Transverse colon (tissue), 4 donors: Measurements from ENCODE around the gene LYRM2. TPM values are rescaled to one million over a fixed set of nuclear protein-coding genes. Genes with fewer than 3 reads are reported as not detected.

Experiments
- DNase-seq: peaks from one replicate; pipeline ENCODE4 v3.0.0-alpha.2; 2019
- H3K27ac ChIP-seq, 4 donors: fragments of 200-600 bp; sonication (generic); 2 replicates each; pipeline ENCODE4 v1.5.1; 2016 to 2018; ENCODE audit warnings: inconsistent platforms in 4 of 4
- H3K27me3 ChIP-seq: fragments of 200-600 bp; sonication (generic); 2 replicates; pipeline ENCODE4 v1.5.1; 2017; ENCODE audit warnings: inconsistent platforms
- H3K36me3 ChIP-seq, 4 donors: fragments of 200-600 bp; sonication (generic); 2 replicates each; pipeline ENCODE4 v1.5.1; 2017 to 2019; ENCODE audit warnings: inconsistent platforms in 4 of 4
- H3K4me1 ChIP-seq, 4 donors: fragments of 200-600 bp; sonication (generic); 2 replicates each; pipeline ENCODE4 v1.5.1; 2017 to 2020; ENCODE audit warnings: inconsistent platforms in 4 of 4
- H3K4me3 ChIP-seq, 4 donors: fragments of 200-600 bp; sonication (generic); 1 replicate in 1 of 4; 2 replicates in 3 of 4; pipeline versions ENCODE4 v1.5.1 to v1.6.1; 2017 to 2019; ENCODE audit warnings: inconsistent platforms in 4 of 4
- H3K9me3 ChIP-seq, 2 donors: fragments of 200-600 bp; sonication (generic); 2 replicates each; pipeline ENCODE4 v1.5.1; 2017 to 2019; ENCODE audit warnings: inconsistent platforms in 2 of 2
- EP300 ChIP-seq: sonication (generic); formaldehyde crosslinking; IDR thresholded peaks from one replicate; pipeline ENCODE4 v1.6.1; 2017; ENCODE audit warnings: antibody characterized with exemption, low read depth
- POLR2A ChIP-seq: fragments of 450-650 bp; IDR thresholded peaks from one replicate; pipeline ENCODE4 v1.6.1; 2016; ENCODE audit warnings: antibody characterized with exemption, mild to moderate bottlenecking, moderate library complexity
- POLR2AphosphoS5 ChIP-seq, 3 donors: sonication (generic); formaldehyde crosslinking; IDR thresholded peaks; one replicate each; pipeline ENCODE4 v1.6.1; 2016; ENCODE audit warnings: antibody characterized with exemption in 3 of 3
- WGBS, 2 donors: methylation state at CpG; one replicate each; pipeline ENCODE4 v1.1.5; 2018; ENCODE audit warnings: low coverage in 1 of 2; 5-methylcytosine and 5-hydroxymethylcytosine counted together
- in situ Hi-C, 4 donors: fragments of 200-750 bp; cut with MboI; loops; one replicate each; pipeline versions ENCODE4 v1.15.0 to v1.15.1; 2017; ENCODE audit warnings: low sequenced_read_pairs in 3 of 4, low pct_ligation_motif_present in 1 of 4, low pct_unique_long_range_greater_than_20kb in 1 of 4
- intact Hi-C: fragments of 100-400 bp; cut with DNase I; formaldehyde crosslinking; loops from one replicate; pipeline ENCODE4 v1.15.1; 2023; ENCODE audit warnings: low total_unique reads
- total RNA-seq, 4 donors: library from RNA; depleted of rRNA; stranded (reverse); fragments of >200 nt; gene quantifications; one replicate each; pipeline ENCODE4 v1.1.0, GENCODE V29; 2016
- TF ChIP-seq, protein P1 (sequence below), 5 experiments: fragments of 200-600 bp in 3 of 5; fragments of 450-650 bp in 2 of 5; sonication (generic) in 3 of 5; IDR thresholded peaks; 1 replicate in 2 of 5; 2 replicates in 3 of 5; pipeline ENCODE4 v1.5.1; 2016 to 2017; ENCODE audit warnings: antibody characterized with exemption in 5 of 5, inconsistent platforms in 3 of 5, mild to moderate bottlenecking in 2 of 5, moderate library complexity in 1 of 5

LYRM2 gene
- total RNA-seq, 4 donors from 2014 or later = 7.1 to 17.8 (median 16.4) TPM

- WGBS, 2 donors = 82 to 90% methylated on average over 1 of the region's 1 CpG
- Histone ChIP-seq H3K4me1 (peaks cover 0 to 12% (median 0%) of the 10 kb centered on the region in 4 donors), H3K36me3 (peaks cover 0 to 37% (median 9%) of the 10 kb centered on the region in 4 donors), H3K9me3 (no peaks in the 10 kb centered on the region), H3K4me3 (no peak overlapping the region), H3K27me3 (no peaks in the 10 kb centered on the region), H3K27ac (no peak overlapping the region)
- no peak for TF ChIP-seq POLR2A
- TF ChIP-seq POLR2AphosphoS5 (IDR thresholded peaks at IDR 0.05) = no peak
- TF ChIP-seq EP300 = no peak
- TF ChIP-seq, protein P1, sequence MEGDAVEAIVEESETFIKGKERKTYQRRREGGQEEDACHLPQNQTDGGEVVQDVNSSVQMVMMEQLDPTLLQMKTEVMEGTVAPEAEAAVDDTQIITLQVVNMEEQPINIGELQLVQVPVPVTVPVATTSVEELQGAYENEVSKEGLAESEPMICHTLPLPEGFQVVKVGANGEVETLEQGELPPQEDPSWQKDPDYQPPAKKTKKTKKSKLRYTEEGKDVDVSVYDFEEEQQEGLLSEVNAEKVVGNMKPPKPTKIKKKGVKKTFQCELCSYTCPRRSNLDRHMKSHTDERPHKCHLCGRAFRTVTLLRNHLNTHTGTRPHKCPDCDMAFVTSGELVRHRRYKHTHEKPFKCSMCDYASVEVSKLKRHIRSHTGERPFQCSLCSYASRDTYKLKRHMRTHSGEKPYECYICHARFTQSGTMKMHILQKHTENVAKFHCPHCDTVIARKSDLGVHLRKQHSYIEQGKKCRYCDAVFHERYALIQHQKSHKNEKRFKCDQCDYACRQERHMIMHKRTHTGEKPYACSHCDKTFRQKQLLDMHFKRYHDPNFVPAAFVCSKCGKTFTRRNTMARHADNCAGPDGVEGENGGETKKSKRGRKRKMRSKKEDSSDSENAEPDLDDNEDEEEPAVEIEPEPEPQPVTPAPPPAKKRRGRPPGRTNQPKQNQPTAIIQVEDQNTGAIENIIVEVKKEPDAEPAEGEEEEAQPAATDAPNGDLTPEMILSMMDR (IDR thresholded peaks at IDR 0.05) = no peak
- no peak for DNase-seq
- in situ Hi-C loops (no loop called here), intact Hi-C loops (no loop called here)
Measured at GRCh38 chr6:89661559-89661958, 23.0 kb upstream of the LYRM2 start.

DNA sequence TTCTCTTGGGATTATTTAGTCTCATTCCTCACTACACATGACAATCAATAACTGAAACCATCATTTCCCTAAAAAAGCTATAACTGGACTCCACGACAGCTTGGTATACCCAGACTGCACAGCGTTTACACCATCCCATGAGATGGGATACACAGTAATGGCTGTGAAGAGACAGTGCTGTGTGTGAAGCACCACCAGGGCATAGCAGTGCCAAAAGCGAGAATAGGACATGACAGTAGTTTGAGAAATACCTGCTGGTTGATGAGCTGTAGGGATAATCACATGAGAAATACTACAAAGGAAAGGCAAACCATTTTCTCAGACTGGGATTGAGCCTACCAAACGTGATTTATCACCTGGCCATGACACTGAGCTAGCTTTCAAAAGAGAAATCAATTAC lies 22.4 kb upstream of the LYRM2 start:
- peaks cover 0 to 12% (median 0%) of the 10 kb centered on the region in 4 donors for H3K4me1 ChIP-seq
- no peak overlapping the region for H3K4me3 ChIP-seq
- H3K36me3 ChIP-seq = peaks cover 0 to 41% (median 12%) of the 10 kb centered on the region in 4 donors
- TF ChIP-seq POLR2AphosphoS5 (IDR thresholded peaks at IDR 0.05) = no peak
- TF ChIP-seq EP300 = no peak
- TF ChIP-seq, protein P1 (IDR thresholded peaks at IDR 0.05) = no peak
- no peak for TF ChIP-seq POLR2A
- intact Hi-C loops (no loop called here), in situ Hi-C loops (no loop called here)
- DNase-seq = no peak
- no peaks in the 10 kb centered on the region for H3K27me3 ChIP-seq
- no peaks in the 10 kb centered on the region for H3K9me3 ChIP-seq
- WGBS, 2 donors = 89 to 93% methylated on average over 3 to 4 of the region's 4 CpGs
- H3K27ac ChIP-seq = no peak overlapping the region

DNA sequence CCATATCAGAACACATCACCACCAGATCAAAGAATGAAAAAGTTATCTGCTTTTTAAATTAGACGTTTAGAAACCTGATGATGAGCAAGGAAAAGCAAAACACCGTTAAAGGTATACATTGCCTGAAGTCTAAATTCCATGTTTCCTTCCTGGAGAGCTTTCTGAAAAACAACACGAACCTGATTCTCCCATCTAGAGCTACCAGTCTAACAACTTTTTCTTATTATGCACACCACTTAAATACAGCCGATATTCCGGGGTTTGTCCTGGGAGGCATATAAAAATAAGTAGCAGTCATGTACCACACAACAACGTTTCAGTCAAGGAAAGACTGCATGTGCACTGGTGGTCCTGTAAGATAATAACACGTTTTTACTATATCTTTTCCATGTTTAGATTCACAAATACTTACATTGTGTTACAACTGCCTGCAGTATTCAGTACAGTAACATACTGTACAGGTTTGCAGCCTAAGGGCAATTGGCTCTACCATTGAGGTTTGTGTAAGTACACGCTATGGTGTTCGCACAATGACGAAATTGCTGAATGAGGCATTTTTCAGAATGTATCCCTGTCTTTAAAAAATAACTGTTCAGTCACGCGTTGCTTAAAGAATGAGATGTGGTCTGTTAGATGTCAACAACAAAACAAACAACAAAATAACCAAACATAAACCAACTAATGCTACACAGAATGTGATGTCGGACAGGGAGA lies 19.1 kb upstream of the LYRM2 start:
- DNase-seq = no peak
- H3K9me3 ChIP-seq = no peaks in the 10 kb centered on the region
- no peaks in the 10 kb centered on the region for H3K27me3 ChIP-seq
- no peak overlapping the region for H3K4me3 ChIP-seq
- no peak for TF ChIP-seq POLR2A
- TF ChIP-seq EP300 = no peak
- no peak for TF ChIP-seq POLR2AphosphoS5 (IDR thresholded peaks at IDR 0.05)
- TF ChIP-seq, protein P1 (IDR thresholded peaks at IDR 0.05) = no peak
- intact Hi-C loops (no loop called here), in situ Hi-C loops (no loop called here)
- peaks cover 0 to 5% (median 0%) of the 10 kb centered on the region in 4 donors for H3K4me1 ChIP-seq
- H3K27ac ChIP-seq = no peak overlapping the region
- H3K36me3 ChIP-seq = peaks cover 0 to 56% (median 18%) of the 10 kb centered on the region in 4 donors
- WGBS, 2 donors = 75 to 86% methylated on average over 11 to 13 of the region's 13 CpGs

- intact Hi-C loops (loop anchor here (1.0 kb wide), 1 partner anchor 20 kb away; no protein-coding TSS in a partner anchor), in situ Hi-C loops (no loop called here)
- peaks cover 0 to 51% (median 25%) of the 10 kb centered on the region in 4 donors for H3K36me3 ChIP-seq
Measured at GRCh38 chr6:89655122-89655521, 16.6 kb upstream of the LYRM2 start.

More at GRCh38 chr6:89655122-89655521, 16.6 kb upstream of the LYRM2 start:
- Histone ChIP-seq H3K9me3 (no peaks in the 10 kb centered on the region), H3K27me3 (no peaks in the 10 kb centered on the region), H3K27ac (no peak overlapping the region), H3K4me1 (no peaks in the 10 kb centered on the region), H3K4me3 (no peak overlapping the region)
- TF ChIP-seq, protein P1 (IDR thresholded peaks at IDR 0.05) = no peak
- TF ChIP-seq EP300 = no peak
- TF ChIP-seq POLR2A = no peak
- TF ChIP-seq POLR2AphosphoS5 (IDR thresholded peaks at IDR 0.05) = no peak
- 80 to 85% methylated on average over 2 of the region's 2 CpGs for WGBS, 2 donors
- no peak for DNase-seq
